Measurements from ENCODE around the gene ENHO. TPM values are rescaled to one million over a fixed set of nuclear protein-coding genes. Genes with fewer than 3 reads are reported as not detected.

ENHO gene
- total RNA-seq, 4 donors from 2014 or later: 1.5 to 1.9 TPM; not detected in 2

- no peak for TF ChIP-seq CTCF (IDR thresholded peaks at IDR 0.05; ENCODE audit: low read depth)
Observed at GRCh38 chr9:34545497-34545896, 22.7 kb upstream of the ENHO start.

GRCh38 chr9:34544035-34544434 is 21.2 kb upstream of the ENHO start:
- no peak for TF ChIP-seq CTCF (IDR thresholded peaks at IDR 0.05; ENCODE audit: low read depth)

- TF ChIP-seq CTCF (IDR thresholded peaks at IDR 0.05; ENCODE audit: low read depth): no peak
Observed at GRCh38 chr9:34541540-34541939, 18.8 kb upstream of the ENHO start.

GRCh38 chr9:34540827-34541226 is 18.0 kb upstream of the ENHO start:
- TF ChIP-seq CTCF (IDR thresholded peaks at IDR 0.05; ENCODE audit: low read depth): no peak

GRCh38 chr9:34536685-34537084 is 13.9 kb upstream of the ENHO start:
- no peak for TF ChIP-seq CTCF (IDR thresholded peaks at IDR 0.05; ENCODE audit: low read depth)

- no peak for TF ChIP-seq CTCF (IDR thresholded peaks at IDR 0.05; ENCODE audit: low read depth)
Observed at GRCh38 chr9:34526026-34526425, 3.2 kb upstream of the ENHO start.

GRCh38 chr9:34524349-34524748 is 1.6 kb upstream of the ENHO start:
- TF ChIP-seq CTCF (IDR thresholded peaks at IDR 0.05; ENCODE audit: low read depth): no peak
